GM12891 (cell line): ENCODE results near the gene FAM174B.

ENCODE experiments used
- PAX5 ChIP-seq: IDR thresholded peaks from 2 replicates; pipeline ENCODE4 v1.6.1; 2011; ENCODE audit warnings: low read length, moderate library complexity, mild to moderate bottlenecking; ENCODE audit not compliant: insufficient read depth, severe bottlenecking
- POLR2A ChIP-seq: IDR thresholded peaks from 2 replicates; pipeline ENCODE4 v1.6.1; 2011; ENCODE audit warnings: low read depth, low read length, control low read depth
- POLR2AphosphoS5 ChIP-seq: IDR thresholded peaks from 2 replicates; pipeline ENCODE4 v1.6.1; 2011; ENCODE audit warnings: low read depth, low read length, control low read depth
- POU2F2 ChIP-seq: IDR thresholded peaks from 2 replicates; pipeline ENCODE4 v1.6.1; 2011; ENCODE audit warnings: low read depth, mild to moderate bottlenecking, control low read depth, low read length, moderate library complexity
- SPI1 ChIP-seq: IDR thresholded peaks from 2 replicates; pipeline ENCODE4 v1.6.1; 2011; ENCODE audit warnings: low read depth, low read length, control low read depth
- TAF1 ChIP-seq: IDR thresholded peaks from 2 replicates; pipeline ENCODE4 v1.6.1; 2011; ENCODE audit warnings: low read depth, low read length, control low read depth

GRCh38 chr15:92623435-92623834 is 32.1 kb downstream of the FAM174B start:
- TF ChIP-seq POU2F2, result no peak
- TF ChIP-seq POLR2AphosphoS5, result no peak
- TF ChIP-seq POLR2A, result no peak
- TF ChIP-seq PAX5, result no peak
- TF ChIP-seq TAF1, result no peak
- TF ChIP-seq SPI1, result no peak
